ENCODE results near the gene GPR137B.
A peak's percentile ranks its signal among the peaks of the same experiment; 100 is the strongest.
"Not testable (repeated sequence)": the region's sequence is repeated elsewhere in the genome, so short reads cannot be mapped to it uniquely, and the experiment has no call there.

Gene GPR137B

DNA sequence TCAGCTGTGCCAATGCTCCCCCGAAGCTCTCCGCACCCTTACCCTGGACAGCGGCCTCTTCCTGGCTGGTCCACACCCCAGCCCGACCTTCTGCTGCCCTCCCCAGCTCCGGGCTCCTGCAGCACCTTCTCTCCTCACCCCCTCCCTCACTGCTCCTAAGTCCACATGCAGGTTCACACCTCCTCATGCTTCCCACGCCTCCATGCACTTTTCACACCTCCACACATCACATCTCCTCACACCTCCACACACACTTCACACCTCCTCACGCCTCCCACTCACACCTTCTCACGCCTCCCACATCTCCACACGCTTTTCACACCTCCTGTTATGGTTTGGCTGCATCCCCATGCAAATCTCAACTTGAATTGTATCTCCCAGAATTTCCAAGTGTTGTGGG lies 18.9 kb downstream of the GPR137B start:
- no peak for DNase-seq (ENCODE audit: low read depth)

DNA sequence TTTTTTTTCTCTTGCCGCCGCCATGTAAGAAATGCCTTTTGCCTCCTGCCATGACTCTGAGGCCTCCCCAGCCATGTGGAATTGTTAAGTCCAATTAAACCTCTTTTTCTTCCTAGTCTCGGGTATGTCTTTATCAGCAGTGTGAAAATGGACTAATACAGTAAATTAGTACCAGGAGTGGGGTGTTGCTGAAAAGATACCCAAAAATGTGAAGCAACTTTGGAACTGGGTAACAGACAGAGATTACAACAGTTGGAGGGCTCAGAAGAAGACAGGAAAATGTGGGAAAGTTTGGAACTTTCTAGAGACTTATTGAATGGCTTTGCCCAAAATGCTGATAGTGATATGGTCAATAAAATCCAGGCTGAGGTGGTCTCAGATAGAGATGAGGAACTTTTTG lies 19.4 kb downstream of the GPR137B start:
- not testable (repeated sequence) for DNase-seq (ENCODE audit: low read depth)

DNA sequence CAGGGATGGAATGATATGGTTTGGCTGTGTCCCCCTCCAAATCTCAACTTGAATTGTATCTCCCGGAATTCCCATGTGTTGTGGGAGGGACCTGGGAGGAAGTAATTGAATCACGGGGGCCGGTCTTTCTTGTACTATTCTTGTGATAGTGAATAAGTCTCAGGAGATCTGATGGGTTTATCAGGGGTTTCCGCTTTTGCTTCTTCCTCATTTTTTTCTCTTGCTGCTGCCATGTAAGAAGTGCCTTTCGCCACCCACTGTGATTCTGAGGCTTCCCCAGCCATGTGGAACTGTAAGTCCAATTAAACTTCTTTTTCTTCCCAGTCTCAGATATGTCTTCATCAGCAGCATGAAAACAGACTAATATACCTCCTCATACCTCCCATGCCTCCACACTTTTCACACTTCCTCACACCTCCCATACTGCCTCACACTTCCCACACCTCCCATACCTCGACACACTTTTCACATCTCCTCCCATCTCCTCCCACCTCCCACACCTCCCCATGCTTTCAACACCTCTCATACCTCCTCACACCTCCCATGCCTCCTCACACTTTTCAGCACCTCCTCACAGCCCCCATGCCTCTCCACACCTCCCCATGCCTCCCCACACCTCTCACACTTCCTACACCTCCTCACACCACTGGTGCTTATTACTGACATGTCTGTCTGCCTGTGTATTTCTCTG lies 21.3 kb downstream of the GPR137B start:
- no peak for DNase-seq (ENCODE audit: low read depth)

DNA sequence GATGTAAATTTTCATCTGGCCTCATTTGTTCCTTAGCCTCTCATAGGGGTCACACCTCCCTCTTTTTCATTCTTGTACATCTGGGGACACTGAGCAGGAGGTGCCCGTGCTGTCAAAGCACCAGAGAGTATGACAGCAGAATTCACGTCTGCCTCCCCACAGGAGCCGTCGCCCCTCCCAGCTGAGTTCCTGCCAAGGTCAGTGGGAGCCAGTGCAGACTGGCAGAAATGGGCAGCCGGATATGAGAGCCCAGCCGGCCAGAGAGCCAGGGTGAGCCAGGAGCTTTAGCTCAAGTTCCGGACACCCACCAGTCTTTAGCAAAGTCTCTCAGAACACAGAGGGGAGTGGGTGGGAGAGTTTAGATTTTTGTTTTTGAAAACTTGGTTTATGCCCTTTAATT lies 21.9 kb downstream of the GPR137B start:
- DNase-seq (ENCODE audit: low read depth) = no peak

DNA sequence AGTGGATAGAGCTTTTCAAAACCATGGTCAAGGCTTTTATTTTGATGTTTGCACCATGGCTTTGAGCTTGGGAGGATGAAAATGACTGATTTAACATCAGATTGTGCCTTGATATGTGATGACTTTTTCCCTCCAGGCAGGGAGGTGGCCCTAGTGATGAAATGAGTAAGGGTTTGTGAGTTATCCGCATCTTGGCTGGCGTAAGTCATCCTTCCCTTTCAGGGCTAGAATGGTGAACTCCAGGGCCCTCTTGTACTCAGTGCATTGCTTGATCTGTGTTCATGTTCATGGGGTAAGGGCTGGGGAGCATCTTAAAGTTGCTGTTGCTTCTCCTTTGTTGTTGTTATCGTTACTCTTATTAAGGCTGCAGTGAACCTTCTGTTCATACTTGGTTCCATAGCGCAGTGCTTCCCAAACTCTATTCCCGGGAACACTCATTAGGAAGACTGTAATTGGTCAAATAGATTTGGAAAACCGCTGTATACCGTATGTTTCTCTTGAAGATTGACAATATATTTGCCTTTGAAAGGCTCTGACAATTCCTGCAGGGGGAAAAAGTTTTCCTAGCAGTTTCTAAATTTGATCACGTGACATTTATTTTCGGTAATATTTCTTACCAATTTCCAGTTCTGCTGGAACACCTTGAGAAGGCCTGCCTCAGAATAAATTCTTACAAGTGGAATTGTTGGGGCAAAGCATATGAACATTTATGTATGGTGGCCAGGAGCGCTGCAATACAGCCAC lies 23.1 kb downstream of the GPR137B start:
- no peak for DNase-seq (ENCODE audit: low read depth)

GRCh38 chr1:236166041-236166440 lies 23.7 kb downstream of the GPR137B start:
- DNase-seq (ENCODE audit: low read depth) = no peak

GRCh38 chr1:236167154-236167553 lies 24.8 kb downstream of the GPR137B start:
- no peak for DNase-seq (ENCODE audit: low read depth)

GRCh38 chr1:236167578-236167977 lies 25.2 kb downstream of the GPR137B start:
- no peak for DNase-seq (ENCODE audit: low read depth)

DNA sequence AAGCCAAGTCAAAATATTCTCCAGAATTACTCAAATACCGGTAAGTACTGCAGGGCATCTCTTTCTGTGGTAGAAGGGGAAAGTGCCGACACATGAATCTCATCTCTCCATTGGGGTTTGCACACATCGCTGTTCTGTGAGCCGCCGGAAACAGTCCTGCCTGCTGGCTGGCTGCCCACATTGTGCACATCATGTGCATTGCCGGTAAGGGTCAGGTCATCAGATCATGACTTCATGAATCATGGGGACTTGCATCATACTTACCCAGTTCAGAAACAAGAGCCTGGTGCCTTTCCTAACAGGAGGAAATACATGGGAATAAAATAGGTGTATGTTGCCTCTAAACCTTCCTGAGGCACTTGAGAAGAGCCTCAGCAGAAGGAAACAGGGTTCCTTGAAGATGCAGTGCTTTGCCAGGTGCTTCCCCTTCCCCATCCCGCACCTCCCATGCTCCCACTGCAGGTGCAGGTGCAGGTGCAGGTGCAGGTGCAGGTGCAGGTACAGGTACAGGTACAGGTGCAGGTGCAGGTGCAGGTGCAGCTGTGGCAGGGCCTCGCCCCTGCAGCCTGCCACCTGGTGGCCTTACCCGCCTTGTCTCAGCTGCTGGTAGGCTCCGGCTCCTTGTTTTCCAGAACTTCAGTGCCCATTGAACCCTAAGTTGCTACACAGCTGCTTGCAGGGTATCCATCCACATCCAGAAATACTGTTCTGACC lies 26.5 kb downstream of the GPR137B start:
- peak; percentile 35 for DNase-seq (ENCODE audit: low read depth)

DNA sequence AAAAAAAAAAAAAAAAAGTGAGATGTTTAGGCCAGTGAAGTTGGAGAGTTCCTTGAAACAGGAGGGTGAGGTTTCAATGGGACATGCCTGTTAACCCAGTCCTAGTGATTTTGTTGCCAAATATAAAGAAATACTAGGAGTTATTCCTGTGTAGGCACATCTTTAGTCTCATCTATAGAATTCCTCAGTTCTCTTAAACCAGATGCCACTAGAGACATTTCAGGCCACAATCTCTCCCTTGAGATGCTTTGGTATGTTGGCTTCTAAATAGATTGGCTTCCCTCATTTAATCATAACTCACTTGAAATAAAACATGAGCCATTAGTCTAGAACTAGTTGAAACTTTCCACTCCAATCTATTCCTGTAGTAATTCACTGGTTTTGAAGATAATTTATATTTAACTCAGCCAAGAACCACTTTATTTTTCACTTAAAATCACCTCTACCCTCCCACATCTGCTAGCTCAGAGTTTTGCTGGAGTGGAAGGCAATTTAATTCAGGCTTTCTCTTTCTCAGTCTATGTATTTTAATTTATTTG lies 29.8 kb downstream of the GPR137B start:
- DNase-seq (ENCODE audit: low read depth) = peak; percentile 15

DNA sequence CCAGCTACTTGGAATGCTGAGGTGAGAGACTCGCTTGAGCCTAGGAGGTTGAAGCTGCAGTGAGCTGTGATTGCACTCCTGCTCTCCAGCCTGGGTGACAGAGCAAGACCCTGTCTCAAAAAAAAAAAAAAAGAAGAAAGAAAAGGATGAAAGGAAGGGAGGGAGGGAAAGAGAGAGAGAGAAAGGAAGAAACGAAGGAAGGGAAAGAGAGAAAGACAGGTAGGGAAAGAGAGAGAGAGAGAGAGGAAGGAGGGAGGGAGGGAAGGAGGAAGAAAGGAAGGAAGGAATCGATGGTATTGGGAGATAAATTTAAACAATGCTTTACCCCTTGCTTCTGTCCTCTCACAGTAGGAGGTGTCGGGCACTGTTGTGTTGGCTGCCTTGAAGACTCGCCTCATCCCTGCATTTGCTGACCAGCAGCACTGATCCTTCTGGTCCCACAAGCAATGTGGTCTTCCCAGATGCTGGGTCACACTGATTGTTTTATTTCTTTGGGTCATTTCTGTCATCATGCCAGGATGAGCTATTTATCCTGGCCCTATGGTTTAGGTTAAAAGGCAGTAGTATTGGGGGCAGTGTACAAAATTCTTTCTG lies 30.9 kb downstream of the GPR137B start:
- no peak for DNase-seq (ENCODE audit: low read depth)

GRCh38 chr1:236175642-236176336 lies 33.5 kb downstream of the GPR137B start:
- no peak for DNase-seq (ENCODE audit: low read depth)

- peak; percentile 31 for DNase-seq (ENCODE audit: low read depth)
These were observed 34.3 kb downstream of the GPR137B start for GRCh38 chr1:236176337-236177336.

GRCh38 chr1:236179634-236180033 lies 37.3 kb downstream of the GPR137B start:
- no peak for DNase-seq (ENCODE audit: low read depth)

DNA sequence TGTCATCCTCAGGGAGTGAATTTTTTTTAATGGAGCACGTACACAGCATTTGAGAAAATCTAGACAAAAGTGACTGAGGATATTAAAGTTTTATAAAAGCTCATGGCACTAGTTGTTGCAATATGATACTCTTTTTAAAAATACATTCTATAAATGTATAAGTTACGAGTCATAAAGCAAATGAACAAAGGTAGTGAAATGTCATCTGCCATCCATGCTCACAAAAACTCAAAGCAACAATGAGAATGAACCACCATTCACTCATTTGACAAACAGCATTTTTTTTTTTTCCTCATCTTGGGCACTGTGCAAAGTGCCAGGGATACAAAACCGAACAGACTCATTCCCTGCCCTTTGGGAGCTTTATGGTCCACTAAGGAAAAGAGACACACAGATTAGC lies 38.7 kb downstream of the GPR137B start:
- peak; percentile 29 for DNase-seq (ENCODE audit: low read depth)

- DNase-seq (ENCODE audit: low read depth) = no peak
These were observed 43.3 kb downstream of the GPR137B start for GRCh38 chr1:236185687-236186086.

GRCh38 chr1:236186471-236186870 lies 44.1 kb downstream of the GPR137B start:
- not testable (repeated sequence) for DNase-seq (ENCODE audit: low read depth)

DNA sequence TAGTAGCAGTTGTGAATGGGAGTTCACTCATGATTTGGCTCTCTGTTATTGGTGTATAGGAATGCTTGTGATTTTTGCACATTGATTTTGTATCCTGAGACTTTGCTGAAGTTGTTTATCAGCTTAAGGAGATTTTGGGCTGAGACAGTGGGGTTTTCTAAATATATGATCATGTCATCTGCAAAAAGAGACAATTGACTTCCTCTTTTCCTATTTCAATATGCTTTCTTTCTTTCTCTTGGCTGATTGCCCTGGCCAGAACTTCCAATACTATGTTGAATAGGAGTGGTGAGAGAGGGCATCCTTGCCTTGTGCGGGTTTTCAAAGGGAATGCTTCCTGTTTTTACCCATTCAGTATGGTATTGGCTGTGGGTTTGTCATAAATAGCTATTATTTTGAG lies 45.7 kb downstream of the GPR137B start:
- not testable (repeated sequence) for DNase-seq (ENCODE audit: low read depth)

DNA sequence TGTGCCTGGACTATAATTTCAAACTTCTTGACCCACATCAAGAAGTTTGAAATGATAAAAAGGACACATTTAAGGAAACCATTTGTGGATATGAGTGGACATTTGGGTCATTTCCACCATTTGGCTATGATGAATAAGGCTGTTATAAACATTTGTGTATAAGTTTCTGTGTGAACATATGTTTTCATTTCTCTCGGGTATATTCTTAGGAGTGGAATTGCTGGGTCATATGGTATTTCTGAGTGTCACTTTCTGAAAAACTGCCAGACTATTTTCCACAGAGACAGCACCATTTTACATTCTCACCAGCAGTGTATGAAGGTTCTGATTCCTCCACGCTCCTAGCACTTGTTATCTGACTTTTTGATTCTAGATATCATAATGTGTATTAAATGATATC lies 50.8 kb downstream of the GPR137B start:
- peak; percentile 2 for DNase-seq (ENCODE audit: low read depth)

DNA sequence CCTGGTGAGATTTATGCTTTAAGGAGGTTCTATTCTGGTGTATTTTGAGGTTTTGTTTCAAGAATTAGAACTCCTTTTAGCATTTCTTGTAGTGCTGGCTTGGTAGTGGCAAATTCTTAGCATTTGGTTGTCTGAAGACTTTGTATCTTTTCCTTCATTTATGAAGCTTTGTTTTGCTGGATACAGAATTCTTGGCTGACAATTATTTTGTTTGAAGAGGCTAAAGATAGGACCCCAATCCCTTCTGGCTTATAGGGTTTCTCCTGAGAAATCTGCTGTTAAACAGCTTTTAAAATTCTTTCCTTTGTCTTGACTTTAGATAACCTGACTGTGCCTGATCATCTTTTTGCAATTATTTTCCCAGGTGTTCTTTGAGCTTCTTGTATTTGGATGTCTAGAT lies 58.6 kb downstream of the GPR137B start:
- no peak for DNase-seq (ENCODE audit: low read depth)

All from EH (cell line).